Endothelial cell (in vitro differentiated cells): Measurements from ENCODE around the gene KCNE1. TPM values are rescaled to one million over a fixed set of nuclear protein-coding genes. Genes with fewer than 3 reads are reported as not detected.
A peak's percentile ranks its signal among the peaks of the same experiment; 100 is the strongest.

Source experiments
- DNase-seq: peaks from one replicate; pipeline ENCODE4 v3.0.0; 2021; ENCODE audit warnings: low spot score
- H3K27ac Mint-ChIP-seq: one replicate; pipeline ENCODE4 v1.8.0; 2021; ENCODE audit warnings: mixed read lengths, inconsistent platforms; ENCODE audit not compliant: unreplicated experiment
- H3K27me3 Mint-ChIP-seq: one replicate; pipeline ENCODE4 v1.8.0; 2021; ENCODE audit warnings: mild to moderate bottlenecking, moderate library complexity, mixed read lengths, inconsistent platforms; ENCODE audit not compliant: unreplicated experiment
- H3K36me3 Mint-ChIP-seq: one replicate; pipeline ENCODE4 v1.8.0; 2021; ENCODE audit warnings: mild to moderate bottlenecking, low read depth, mixed read lengths, inconsistent platforms; ENCODE audit not compliant: unreplicated experiment
- H3K4me1 Mint-ChIP-seq: one replicate; pipeline ENCODE4 v1.8.0; 2021; ENCODE audit warnings: mild to moderate bottlenecking, mixed read lengths, inconsistent platforms; ENCODE audit not compliant: unreplicated experiment
- H3K4me3 Mint-ChIP-seq: one replicate; pipeline ENCODE4 v1.8.0; 2021; ENCODE audit warnings: mild to moderate bottlenecking, mixed read lengths, inconsistent platforms; ENCODE audit not compliant: unreplicated experiment
- H3K9me3 Mint-ChIP-seq: one replicate; pipeline ENCODE4 v1.8.0; 2021; ENCODE audit warnings: mixed read lengths, inconsistent platforms; ENCODE audit not compliant: unreplicated experiment
- total RNA-seq: library from RNA; stranded (reverse); fragmentation: NEBNext Ultra II Directional; extraction: Animal tissue kit (Norgen Biotek cat#: 25700); gene quantifications from one replicate; pipeline ENCODE4 v1.2.1, GENCODE V29; 2021; ENCODE audit not compliant: unreplicated experiment
- TF ChIP-seq, protein P1 (sequence below): fragments of 200-600 bp; sonication (generic); IDR thresholded peaks from one replicate; pipeline ENCODE4 v1.5.0; 2021; ENCODE audit warnings: antibody characterized with exemption; ENCODE audit not compliant: unreplicated experiment

KCNE1 gene
- total RNA-seq, 1 donor from 2014 or later, result 0.26 TPM

DNA sequence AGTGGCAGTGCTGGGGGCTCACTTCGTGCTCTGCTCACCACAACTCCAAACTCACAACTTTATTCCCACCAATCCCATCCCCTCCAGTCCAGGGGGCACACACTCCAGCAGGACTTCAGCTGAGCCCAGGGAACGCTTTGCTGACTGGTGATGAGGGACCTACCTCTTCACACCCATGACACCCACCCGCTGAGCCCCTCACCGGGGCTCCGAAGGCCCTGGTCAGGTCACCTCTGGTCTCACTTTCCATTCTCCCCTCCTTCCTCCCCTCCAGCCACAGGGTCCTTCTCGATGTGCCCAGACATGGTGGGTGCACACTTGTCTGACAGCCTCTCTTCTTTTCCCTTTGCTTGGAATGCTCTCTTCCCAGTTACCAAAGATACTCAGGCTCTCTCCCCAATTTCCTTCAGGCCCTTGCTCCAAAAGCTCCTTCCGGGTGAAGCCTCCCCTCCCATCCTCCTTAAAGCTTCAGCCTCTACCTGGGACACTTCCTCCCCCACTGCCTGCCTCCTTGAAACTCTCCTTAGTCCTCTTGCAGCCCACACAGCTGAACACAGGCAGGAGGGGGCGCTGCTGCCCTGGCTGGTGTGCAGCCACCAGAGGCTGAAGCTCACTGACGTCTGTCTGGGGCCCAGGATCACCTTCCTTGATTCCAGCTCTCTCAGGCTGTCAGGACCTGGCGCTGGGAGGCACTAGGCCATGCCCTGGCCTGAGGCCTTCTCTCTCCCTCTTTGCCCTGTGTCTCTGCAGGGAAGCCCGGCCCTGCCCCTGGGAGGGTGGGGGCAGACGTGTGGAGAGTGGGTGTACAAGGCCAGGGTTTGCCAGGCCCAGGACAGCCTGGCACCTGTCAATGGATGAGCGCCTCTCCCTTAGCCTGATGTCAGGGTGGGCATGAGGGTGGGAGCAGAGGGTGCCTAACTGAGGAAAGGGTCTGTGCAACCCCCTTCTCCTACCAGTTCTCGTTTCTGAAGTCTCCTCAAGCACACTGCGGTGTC is 1.6 kb downstream of the KCNE1 start:
- Mint-ChIP-seq H3K4me3 (no peak overlapping the region), H3K36me3 (no peaks in the 10 kb centered on the region), H3K4me1 (no peaks in the 10 kb centered on the region), H3K27ac (no peak overlapping the region), H3K27me3 (no peaks in the 10 kb centered on the region), H3K9me3 (no peaks in the 10 kb centered on the region)
- peak; percentile 88 for DNase-seq
- TF ChIP-seq, protein P1, sequence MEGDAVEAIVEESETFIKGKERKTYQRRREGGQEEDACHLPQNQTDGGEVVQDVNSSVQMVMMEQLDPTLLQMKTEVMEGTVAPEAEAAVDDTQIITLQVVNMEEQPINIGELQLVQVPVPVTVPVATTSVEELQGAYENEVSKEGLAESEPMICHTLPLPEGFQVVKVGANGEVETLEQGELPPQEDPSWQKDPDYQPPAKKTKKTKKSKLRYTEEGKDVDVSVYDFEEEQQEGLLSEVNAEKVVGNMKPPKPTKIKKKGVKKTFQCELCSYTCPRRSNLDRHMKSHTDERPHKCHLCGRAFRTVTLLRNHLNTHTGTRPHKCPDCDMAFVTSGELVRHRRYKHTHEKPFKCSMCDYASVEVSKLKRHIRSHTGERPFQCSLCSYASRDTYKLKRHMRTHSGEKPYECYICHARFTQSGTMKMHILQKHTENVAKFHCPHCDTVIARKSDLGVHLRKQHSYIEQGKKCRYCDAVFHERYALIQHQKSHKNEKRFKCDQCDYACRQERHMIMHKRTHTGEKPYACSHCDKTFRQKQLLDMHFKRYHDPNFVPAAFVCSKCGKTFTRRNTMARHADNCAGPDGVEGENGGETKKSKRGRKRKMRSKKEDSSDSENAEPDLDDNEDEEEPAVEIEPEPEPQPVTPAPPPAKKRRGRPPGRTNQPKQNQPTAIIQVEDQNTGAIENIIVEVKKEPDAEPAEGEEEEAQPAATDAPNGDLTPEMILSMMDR, result peak; percentile 60

DNA sequence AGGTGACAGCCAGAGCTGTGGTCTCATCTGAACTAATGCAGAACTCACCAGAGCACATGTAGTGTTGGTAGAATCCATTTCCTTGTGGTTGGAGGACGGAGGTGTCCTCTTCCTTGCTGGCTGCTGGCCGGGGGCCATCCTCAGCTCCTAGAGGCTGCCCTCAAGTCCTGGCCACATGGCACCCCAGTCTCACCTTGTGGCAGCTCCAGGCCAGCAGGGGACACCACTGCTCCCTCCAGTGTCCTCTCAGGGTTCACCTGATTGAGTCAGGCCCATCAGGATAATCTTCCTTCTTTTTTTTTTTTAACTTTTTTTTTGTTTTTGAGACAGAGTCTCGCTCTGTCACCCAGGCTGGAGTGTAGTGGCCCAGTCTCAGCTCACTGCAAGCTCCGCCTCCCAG is 2.9 kb downstream of the KCNE1 start:
- Mint-ChIP-seq H3K27me3 (no peaks in the 10 kb centered on the region), H3K4me1 (no peaks in the 10 kb centered on the region), H3K4me3 (no peak overlapping the region), H3K27ac (no peak overlapping the region), H3K36me3 (no peaks in the 10 kb centered on the region), H3K9me3 (no peaks in the 10 kb centered on the region)
- TF ChIP-seq, protein P1, result no peak
- DNase-seq, result no peak

DNA sequence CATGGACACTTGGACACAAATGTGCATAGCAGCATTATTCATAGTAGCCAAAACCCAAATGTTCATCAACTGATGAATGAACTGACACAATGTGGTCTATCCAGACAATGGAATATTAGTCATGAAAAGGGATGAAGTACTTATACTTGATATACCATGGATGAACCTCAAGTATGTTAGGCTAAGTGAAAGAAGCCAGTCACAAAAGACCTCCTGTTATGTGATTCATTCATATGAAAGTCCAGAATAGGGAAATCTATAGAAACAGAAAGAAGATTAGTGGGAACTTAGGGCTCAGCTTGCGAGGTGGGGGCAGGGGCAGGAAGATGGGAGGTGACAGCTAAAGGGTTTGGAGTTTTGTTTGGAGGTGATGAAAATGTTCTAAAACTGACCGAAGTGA is 7.4 kb downstream of the KCNE1 start:
- Mint-ChIP-seq H3K9me3 (no peaks in the 10 kb centered on the region), H3K27me3 (peaks cover 3% of the 10 kb centered on the region), H3K4me3 (no peak overlapping the region), H3K4me1 (peaks cover 3% of the 10 kb centered on the region), H3K27ac (no peak overlapping the region), H3K36me3 (no peaks in the 10 kb centered on the region)
- TF ChIP-seq, protein P1, result no peak
- DNase-seq, result no peak

DNA sequence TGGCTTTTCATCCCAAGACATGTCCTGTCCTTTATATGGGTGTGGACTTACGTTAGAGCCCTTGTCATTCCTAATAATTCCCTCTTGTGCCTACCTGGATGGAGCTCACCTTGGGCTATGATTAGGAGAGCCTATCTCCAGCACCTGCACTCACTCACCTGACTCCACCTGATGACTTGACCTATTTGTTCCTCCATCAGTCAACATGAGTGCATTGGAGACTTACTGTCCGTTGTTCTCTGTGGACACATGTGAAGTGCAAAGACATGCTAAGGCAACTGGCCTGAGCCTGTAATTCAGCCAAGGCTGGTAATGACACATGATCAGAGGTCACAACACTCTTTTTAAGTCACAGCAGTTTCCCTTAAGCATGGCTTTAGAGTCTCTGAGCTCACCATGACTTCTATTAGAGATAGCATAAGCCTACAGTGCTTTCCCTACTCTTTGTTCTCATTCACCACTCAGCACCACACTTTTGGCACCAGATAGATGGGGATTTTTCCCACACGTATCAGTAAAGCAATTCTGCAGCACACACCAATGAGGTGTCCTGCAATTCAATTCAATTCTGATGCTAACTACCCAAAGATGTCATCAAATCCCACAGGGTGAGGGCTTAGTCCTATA is 9.4 kb downstream of the KCNE1 start:
- Mint-ChIP-seq H3K9me3 (no peaks in the 10 kb centered on the region), H3K27ac (no peak overlapping the region), H3K36me3 (no peaks in the 10 kb centered on the region), H3K4me1 (peaks cover 3% of the 10 kb centered on the region), H3K4me3 (no peak overlapping the region), H3K27me3 (peaks cover 3% of the 10 kb centered on the region)
- no peak for DNase-seq
- TF ChIP-seq, protein P1, result no peak

DNA sequence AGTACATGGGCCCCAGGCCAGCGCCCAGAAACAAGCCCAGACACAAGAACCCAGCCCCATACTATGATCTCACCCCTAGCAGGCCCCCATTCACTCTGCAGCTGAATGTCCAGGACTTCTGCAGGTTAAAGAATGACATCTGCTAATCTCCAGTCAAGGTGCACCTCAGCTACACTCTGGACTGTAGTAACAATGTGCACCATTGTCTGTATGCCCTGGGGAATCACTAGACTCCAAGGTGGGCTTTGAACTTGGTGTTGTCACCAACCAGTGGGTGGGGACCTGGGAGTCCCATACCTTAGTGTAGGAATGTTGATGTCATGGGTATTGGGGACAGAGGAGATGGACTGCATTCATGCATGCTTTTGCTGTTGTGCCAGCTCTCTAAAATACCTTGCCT is 10.3 kb downstream of the KCNE1 start:
- Mint-ChIP-seq H3K27ac (no peak overlapping the region), H3K4me1 (peaks cover 3% of the 10 kb centered on the region), H3K4me3 (no peak overlapping the region), H3K27me3 (peaks cover 3% of the 10 kb centered on the region), H3K36me3 (no peaks in the 10 kb centered on the region), H3K9me3 (no peaks in the 10 kb centered on the region)
- TF ChIP-seq, protein P1, result no peak
- DNase-seq, result no peak
